ENCODE measurements around the gene PCYT1B.

The PCYT1B gene

DNA sequence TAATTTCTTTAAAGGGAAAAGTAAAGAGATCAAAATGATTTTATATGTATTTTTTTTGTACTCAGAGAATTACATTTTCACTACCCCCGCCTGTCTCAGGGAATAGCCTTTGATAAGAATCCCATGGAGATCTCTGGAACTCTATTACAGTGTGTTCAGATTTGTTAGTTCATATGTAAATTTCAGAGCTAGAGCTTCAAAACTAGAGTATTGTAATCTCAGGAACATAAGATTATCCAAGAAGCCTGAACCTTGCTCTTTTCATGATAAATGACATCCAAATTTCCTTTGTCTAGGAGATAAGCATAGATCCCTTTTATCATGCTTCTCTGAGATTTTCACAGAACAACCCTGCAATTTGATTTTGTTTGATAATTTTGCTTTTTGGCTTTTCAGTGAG, 99.2 kb downstream of the PCYT1B start:
- TF ChIP-seq, protein P1, sequence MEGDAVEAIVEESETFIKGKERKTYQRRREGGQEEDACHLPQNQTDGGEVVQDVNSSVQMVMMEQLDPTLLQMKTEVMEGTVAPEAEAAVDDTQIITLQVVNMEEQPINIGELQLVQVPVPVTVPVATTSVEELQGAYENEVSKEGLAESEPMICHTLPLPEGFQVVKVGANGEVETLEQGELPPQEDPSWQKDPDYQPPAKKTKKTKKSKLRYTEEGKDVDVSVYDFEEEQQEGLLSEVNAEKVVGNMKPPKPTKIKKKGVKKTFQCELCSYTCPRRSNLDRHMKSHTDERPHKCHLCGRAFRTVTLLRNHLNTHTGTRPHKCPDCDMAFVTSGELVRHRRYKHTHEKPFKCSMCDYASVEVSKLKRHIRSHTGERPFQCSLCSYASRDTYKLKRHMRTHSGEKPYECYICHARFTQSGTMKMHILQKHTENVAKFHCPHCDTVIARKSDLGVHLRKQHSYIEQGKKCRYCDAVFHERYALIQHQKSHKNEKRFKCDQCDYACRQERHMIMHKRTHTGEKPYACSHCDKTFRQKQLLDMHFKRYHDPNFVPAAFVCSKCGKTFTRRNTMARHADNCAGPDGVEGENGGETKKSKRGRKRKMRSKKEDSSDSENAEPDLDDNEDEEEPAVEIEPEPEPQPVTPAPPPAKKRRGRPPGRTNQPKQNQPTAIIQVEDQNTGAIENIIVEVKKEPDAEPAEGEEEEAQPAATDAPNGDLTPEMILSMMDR (IDR thresholded peaks at IDR 0.05) = no peak

- TF ChIP-seq, protein P1 (IDR thresholded peaks at IDR 0.05) = no peak
Measured at GRCh38 chrX:24542756-24543155, 104.4 kb downstream of the PCYT1B start.

DNA sequence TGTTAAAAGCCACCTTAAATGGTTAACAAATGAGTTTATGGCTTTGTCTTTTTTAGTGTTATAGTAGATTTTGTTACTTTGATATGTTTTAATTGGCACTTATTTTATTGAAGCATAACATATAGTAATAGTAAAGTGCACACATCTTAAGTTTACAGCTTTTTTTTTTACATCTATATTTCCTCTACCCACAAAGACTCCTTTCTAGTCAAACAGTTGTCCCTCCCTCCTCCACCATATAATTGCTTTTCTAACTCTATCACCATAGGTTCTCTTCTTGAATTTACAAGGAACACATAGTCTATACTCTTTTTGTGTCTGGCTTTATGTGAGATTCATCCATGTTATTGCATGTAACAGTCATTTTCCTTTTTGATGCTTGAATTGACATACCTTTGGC, 110.6 kb downstream of the PCYT1B start:
- TF ChIP-seq, protein P1 (IDR thresholded peaks at IDR 0.05) = no peak

GRCh38 chrX:24528605-24529004, 118.5 kb downstream of the PCYT1B start:
- TF ChIP-seq, protein P1 (IDR thresholded peaks at IDR 0.05) = no peak

GRCh38 chrX:24526616-24527015, 120.5 kb downstream of the PCYT1B start:
- TF ChIP-seq, protein P1 (IDR thresholded peaks at IDR 0.05) = no peak

GRCh38 chrX:24525455-24525854, 121.7 kb downstream of the PCYT1B start:
- TF ChIP-seq, protein P1 (IDR thresholded peaks at IDR 0.05) = no peak

- TF ChIP-seq, protein P1 (IDR thresholded peaks at IDR 0.05) = no peak
Measured at GRCh38 chrX:24520472-24520871, 126.7 kb downstream of the PCYT1B start.

DNA sequence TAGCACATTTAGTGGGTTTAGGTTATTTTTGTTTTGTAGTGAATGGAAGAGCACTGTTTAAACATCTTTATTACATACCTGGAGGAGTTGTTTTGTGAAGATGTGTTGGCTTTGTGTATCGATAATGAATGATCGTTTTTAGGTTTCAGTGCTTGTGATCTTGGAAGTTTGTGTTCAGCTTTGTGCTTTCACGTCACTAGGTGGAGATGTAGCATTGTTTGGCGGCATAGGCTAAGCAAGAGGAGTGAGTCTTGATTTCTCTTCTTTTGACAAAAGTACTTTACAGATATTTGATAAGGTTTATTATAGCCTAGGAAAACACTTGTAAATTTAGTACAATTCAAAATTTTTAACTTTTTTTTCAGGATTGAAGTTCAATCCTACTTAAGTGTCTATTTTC, 131.7 kb downstream of the PCYT1B start:
- TF ChIP-seq, protein P1 (IDR thresholded peaks at IDR 0.05) = peak; percentile 48; the same call in 1 of the 2 replicates
